Measurements from ENCODE around the gene NPHP1.
"Not testable (repeated sequence)": the region's sequence is repeated elsewhere in the genome, so short reads cannot be mapped to it uniquely, and the experiment has no call there.

Gene NPHP1

DNA sequence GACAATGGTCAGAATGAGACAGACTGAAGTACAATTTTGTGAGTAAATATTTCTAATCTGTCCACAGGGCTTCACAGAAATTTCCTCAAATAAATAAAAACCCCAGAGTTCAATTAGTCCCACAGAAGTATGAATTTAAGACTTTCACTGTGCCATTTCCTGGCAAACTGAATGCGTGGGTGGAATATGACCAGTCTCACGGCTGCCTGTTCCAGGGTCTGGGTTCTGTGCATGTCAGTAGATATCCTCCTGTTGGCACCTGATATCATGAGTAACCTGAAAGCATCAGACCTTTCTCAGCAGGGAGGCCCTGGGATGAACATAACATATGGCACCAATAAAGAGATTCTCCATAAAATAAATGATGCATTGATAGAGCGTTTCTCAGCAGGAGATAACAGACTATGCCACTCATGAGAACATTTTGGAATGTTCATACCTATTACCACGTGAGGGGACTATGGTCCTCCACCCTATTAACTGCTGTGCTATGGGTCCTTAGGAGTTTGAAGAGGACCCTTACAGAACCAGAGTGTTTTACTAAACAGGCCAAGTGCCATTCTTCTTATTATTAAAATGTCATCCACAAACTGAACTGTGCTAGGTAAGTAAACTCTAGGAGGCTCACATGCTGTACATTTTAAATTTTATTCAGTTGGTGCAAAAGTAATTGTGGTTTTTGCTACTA, 78.6 kb downstream of the NPHP1 start:
- no peak for DNase-seq

DNA sequence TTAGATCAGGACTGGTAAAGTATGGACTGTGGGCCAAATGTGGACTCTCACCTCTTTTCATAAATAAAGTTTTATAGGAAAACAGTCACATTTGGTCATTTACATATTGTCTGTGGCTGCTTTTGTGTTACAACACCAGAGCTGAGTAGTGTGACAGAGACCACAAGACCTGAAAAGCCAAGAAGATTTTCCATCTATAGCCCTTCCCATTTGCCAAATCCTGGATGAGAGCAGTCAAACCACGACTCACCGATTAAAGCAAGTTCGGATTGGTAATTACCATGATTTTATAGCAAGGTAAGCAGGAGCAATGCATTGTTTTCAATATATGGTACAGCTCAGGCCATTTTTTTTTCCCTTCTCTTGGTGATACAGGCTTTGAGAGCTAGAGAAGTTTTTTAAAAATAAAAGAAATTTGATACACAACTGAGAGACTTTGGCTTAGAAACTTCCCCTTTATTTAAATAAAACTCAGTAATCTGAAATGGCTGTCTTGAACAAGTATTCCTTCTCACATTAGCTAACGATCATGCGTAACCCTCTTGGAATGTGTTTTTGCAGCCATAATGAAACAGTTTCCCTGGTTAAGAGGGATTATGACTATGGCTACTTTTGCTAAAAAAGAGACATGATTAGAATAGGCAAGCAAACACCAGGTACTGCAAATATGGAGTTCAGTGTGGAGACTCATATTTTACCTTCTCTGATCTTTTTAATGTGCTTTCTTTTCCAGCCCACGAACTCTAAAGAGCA, 79.7 kb downstream of the NPHP1 start:
- DNase-seq, result no peak

DNA sequence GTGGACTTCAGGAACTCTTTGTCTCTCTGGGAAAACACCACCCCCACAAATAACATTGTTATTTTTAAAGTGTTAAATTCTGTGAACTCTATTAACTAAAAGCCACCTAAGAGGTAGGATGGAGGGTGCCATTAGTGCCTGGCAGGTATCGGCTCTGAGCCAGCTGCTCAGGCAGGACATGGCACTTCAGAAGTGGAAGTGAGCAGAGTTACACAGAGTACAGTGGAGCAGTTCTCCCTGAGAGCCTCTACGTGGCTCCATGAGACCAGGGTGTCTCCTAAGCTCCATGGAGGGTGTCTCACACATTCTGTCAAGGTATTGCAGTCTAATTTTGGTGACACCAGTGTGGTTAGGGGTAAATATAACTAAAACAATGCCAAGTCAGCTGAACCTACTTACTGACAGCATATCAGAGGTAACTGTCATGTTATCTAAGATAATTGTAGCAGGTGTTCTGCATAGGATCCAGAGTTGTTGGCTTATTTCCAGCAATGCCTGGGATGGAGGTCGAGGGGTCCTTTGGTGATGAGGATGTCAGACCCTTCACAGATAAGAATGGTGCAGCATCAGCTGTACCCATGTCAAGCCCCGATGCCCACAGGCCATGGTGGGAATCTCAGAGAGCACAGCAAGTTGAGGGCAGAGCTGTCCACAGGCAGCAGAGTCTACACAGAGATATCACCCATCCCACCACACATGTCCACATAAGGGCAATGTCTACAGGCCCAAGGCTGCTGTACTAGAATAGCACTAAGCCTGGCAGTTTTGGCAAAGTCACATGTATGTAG, 80.6 kb downstream of the NPHP1 start:
- no peak for DNase-seq

DNA sequence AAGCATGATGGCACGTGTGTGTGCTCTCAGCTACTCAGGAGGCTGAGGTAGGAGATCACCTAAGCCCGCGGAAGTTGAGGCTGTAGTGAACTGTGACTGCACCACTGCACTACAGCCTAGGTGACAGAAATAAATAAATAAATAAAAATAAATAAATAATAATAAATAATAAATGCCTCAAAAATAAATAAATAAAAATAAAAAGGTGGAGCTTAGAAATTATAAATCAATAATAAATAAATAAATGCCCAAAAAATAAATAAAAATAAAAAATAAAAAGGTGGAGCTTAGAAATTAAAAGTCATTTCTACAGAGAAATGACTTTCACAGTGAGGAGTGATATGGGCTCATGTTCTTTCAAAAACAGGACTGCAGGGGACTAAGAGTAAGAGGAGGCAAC, 83.2 kb downstream of the NPHP1 start:
- DNase-seq, result no peak

DNA sequence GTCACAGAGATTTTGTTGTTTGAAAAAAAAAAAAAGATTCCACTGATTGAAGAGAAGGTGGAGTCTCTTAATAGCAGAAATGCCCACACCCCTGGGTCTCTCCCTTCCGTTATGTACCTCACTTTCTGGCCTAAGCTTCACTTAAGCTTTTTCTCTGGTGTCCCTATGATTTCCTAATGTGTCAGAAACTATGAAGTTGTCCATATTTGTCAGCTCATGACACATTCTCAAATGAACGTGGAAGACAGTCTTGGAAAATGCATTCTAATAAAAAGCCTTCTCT, 83.8 kb downstream of the NPHP1 start:
- no peak for DNase-seq

DNA sequence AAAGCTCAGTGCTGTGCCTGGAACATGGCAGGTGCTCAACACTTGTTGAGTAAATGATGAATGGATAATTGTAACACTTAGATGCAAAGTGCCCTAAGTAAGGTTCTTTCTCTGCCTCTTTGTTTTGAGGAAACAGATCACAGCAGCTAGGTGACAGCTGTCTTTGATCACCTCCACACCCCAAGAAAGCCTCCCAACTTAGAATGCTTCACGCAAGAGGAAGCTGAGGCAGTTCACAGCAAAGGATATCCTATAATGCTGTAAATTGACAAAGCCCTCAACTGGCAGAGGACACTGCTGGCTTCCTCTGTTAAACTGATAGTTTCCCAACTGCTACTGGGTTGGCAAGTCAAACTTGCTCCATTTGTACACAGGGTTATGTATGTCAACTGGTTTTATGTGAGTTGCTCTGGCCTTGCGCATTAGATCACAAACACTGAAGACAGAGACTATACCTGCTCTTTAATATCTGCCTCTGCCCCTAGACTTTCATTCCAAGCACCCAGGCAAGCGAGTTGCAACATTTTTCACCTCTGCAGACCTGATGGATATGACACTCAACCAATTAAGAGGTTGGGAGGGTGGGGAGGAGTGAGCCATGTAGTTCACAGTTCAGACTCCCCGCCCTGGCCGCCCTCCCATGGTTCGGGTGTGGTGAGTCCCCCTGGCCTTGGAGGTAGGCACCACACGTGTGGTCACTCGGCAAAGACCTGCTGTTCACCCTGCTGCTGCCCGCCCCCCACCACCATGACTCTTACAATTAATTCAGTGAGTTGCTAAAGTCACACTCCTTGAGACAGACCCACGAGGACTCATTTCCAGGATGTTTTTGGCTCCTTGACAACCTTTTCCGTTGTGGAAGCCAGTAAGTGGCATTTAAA, 84.4 kb downstream of the NPHP1 start:
- DNase-seq, result no peak

DNA sequence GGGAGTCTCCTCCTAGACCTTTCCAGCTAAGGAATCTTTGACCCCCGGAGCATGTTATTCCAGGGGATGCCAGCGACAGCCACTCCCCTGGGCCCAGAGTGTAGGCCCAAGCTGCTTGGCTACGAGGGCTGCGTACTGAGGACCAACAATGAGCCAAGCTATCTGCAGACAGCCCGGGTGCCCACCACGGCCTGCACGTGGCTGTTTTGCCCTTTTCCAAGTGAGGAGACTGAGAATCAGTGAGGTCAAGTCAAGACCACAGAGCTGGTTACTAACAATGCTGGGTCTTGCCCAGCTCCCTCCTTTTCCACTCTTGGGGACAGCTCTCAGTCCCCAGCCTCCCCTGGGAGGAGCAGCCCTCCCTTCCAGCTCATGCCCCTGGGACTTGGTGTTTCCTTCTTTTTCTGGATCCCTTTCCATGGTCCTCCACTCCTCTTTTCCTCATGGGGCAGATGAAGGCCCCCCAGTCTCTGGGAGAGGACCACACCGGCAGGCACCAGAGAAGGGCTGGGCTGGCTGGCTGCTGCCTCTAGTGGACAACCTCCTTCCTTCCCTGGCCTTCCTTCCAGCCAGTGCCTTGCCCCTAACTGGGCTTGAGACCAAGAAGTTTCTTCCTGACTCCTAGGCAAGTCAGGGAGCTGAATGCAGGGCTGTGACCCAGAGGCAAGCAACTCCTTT, 88.6 kb downstream of the NPHP1 start:
- no peak for DNase-seq

DNA sequence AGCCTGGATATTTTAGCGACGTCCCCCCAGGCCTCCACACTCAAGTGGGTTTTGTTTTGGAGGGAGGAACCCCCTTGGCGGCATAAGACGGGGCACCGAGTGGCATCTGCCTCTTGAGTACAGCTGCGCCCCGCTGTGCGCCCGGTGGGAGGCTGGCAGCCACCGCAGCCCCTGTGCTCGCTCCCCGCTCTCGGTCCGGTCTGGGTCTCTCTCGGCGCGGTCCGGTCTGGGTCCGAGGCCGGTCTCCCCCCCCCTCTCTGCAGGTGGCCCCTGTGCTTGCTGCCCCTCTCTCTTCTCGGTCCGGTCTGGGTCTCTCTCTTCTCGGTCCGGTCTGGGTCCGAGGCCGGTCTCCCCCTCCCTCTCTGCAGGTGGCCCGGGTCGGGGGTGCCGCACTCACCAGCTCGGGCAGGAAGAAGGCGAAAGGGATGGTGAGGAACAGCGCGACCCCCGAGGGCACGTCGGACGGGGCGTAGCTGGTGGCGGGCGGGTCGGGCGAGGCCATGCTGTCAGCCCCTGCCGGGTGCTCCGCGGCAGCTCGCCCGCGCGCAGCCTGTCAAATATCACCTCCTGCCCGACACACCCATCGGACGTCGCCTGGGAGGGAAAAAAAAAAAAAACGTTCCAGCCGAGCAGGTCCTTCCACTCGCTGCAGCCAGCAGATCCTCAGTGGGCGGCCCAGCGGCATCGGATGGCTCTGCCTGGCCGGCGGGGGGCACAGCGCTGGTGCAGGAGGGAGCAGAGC, 89.4 kb downstream of the NPHP1 start, which contains the start of gene MALL:
MALL (minus strand) TSS at position 532 of the 742 bp plus-strand sequence; CDS start at position 502, 30 bp downstream.
- no peak for DNase-seq

DNA sequence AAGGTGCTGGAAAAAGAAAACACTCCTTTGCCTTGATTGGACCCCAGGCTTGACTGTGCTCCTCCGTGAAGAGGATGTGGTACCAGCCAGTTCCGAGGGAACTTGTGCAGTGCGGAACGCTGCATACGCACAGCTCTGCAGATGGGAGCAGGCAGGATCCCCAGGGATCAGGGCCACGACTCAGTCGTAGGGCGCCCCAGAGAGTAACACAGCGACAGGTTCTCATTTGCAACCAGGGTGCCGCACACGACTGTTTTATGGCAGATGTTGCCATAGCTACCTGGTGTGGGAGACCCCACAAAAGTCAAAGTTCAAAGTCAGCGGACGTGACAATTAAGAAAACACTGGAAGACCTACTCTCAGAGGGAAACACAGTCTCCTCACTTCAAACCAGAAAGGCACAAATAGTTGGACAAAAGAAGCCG, 90.0 kb downstream of the NPHP1 start:
- no peak for DNase-seq

DNA sequence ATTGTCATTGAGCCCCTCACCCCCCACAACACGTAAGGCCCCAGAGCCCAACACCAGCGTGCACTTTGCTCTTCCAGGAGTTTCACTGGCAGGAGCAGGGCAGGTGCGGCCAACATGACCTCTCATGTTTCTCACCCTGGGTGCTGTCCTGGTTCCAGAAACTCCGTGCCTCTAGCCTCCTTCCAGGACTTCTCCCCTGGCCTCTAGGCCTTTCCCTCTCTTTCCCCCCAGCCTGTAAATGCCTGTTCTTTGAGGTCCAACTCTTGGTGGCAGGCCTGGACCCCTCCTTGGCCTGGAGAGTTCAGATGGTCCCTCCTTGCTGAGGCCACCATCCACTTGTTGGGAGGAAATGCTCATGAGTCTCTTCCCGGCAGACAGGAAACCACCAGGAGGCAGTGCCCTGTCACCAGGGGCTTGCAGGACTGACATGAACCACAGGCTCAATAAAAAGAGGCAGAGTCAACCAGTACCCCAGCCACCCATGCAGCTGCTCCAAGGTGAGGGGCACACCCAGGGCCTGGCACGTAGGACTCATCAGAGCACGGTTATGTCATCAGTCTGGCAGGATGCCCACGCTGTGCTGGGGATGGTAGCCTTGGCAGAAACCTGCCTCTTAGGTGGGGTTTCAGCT, 90.7 kb downstream of the NPHP1 start:
- DNase-seq, result peak; percentile 19

DNA sequence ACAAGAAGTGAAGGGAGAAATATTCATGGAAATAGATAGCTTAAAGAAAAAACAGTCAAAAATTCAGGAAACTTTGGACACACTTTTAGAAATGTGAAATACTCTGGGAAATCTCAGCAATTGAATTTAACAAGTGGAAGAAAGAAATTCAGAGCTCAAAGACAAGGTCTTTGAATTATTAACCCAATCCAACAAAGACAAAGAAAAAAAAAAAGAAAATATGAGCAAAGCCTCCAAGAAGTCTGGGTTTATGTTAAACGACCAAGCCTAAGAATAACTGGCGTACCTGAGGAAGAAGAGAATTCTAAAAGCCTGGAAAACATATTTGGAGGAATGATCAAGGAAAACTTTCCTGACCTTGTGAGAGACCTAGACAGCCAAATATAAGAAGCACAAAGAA, 96.5 kb downstream of the NPHP1 start:
- not testable (repeated sequence) for DNase-seq

DNA sequence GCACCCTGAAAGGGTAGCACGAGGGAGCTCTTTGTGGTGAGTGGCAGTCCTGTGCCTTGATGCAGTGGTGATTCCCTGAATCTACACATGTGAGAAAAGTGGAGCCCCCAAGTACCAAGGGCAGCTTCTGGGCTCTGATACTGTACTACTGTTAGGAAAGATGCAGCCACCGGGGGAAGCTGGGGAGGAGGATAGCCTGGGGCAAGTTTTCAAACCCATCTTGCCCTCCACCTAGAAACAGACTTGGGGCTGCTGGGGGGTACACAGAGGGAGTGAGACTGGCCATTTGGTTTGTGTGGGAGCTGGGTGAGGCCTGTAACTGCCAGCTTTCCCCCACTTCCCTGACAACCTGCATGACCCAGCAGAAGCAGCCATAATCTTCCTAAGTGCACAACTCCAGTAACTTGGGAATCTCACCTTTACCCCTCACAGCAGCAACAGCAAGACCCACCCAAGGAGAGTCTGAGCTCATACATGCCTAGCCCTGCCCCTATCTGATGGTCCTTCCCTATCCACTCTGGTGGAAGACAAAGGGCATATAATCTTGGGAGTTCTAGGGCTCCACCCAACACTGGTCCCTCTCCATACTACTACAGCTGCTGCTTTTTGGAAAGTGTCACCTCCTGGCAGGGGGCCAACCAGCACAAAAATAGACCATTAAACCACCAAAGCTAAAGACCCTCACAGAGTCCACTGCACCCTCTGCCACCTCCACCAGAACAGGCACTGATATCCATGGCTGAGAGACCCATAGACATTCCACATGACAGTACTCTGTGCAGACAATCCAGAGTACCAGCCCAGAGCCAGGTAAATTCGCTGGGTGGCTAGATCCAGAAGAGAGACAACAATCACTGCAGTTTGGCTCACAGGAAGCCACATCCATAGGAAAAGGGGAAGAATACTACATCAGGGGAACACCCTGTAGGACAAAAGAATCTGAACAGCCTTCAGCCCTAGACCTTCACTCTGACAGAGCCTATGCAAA, 97.4 kb downstream of the NPHP1 start:
- DNase-seq, result no peak

DNA sequence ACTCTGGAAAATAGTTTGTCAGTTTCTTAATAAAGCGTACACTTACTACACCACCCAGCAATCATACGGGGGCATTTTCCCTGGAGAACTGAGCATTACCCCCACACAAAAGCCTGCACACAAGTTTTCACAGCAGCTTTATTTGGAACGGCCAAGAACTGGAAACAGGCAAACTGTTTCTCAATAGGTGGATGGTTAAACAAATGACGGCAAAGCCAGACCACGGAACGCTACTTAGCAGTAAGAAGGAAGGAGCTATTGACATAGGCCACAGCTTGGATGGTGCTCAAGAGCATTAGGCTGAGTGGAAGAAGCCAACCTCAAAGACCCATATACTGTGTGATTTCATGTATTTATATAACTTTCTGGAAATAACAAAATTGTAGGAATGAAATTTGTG, 98.2 kb downstream of the NPHP1 start:
- DNase-seq, result no peak

DNA sequence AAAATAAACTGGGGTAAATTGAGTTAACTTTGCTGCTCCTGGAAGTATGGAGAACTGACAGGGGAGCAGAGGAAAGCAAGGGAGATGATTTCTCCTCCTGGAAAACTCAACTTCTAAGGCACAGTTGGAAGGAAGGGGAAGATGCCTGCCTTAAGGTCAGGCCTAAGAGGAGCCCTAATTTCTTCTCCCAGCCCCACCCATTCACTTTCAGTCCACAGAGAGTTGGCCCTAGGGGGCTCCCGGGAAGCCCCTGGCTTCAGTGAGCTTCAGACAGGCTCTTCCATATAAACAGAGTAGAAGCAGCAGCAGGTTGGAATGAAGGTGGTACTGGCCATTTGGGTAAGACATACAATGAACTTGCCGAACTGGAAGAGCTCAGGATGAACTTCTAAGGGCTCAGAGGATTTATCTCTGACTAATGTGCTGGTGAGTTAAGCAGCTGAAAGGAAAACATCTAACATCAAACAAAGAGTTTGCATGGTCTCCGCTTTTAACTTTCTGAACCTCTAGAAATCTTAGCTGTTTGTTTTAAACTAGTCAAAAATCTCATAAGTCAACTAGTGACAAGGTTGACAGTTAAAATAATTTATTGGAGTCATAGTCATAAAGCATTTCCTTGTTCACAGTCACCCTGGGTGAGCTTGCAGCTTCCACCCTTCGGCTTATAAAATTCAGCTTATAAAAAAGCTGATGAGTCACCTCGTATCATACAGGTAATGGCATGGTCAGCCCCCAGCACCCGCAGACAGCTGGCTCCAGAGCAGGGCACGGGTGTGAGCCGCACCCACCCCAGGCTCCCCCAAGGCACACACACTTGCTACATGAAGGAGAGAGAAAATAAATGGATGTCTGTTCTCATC, 99.0 kb downstream of the NPHP1 start:
- peak; percentile 25 for DNase-seq

DNA sequence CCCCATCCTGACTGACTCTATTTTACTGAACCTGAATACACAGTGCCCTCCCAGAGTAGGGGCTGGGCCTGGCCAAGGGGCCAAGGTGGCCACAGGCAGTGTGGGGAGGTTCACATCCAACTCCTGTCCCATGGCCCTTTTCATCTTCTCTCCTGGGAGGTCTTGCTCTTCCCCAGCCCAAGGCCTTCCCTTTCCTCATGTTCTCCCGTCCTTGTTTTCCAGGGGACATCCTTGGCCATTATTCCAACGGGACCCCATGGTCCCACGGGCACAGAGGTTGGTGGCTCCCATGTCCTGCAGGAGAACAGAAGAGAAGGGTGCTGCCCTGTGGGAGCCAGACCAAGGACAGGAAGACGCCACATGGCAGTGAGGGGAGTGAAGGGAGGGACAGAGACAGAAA, 99.6 kb downstream of the NPHP1 start:
- DNase-seq, result no peak

DNA sequence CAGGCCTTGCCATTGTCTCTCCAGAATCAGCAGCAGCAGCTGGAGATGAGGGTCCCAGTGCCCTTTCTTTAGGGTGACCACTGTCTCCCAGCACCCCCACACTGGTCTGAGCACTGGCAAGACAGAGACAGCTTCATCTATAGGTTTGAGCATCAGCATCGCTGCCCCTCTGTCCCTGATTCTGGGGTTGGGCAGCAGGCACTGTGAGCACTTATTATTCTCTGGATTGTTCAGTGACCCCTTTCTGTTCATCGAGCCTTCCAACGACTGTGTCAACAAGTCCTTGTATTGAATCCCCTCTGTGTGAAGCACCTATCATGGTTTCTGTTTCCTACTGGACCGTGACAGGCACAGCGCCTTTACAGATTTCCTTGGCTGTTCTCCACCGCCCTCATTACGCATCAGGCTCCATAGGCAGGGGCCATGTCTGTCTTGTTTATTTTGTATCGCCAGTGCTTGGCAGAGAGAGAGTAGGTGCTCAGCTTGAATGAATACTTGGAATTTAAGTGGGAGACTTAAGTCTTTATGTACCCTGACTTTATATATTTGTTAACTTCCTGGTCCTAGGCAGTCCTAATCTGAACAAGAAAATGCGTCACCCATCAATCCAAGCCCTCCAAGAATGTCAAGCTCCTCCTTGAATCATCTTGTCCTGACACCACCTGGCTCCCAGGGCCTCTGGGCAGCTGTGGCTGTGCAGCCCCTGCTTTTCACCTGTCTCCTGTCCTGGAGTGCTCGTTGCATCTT, 100.6 kb downstream of the NPHP1 start:
- DNase-seq, result no peak

DNA sequence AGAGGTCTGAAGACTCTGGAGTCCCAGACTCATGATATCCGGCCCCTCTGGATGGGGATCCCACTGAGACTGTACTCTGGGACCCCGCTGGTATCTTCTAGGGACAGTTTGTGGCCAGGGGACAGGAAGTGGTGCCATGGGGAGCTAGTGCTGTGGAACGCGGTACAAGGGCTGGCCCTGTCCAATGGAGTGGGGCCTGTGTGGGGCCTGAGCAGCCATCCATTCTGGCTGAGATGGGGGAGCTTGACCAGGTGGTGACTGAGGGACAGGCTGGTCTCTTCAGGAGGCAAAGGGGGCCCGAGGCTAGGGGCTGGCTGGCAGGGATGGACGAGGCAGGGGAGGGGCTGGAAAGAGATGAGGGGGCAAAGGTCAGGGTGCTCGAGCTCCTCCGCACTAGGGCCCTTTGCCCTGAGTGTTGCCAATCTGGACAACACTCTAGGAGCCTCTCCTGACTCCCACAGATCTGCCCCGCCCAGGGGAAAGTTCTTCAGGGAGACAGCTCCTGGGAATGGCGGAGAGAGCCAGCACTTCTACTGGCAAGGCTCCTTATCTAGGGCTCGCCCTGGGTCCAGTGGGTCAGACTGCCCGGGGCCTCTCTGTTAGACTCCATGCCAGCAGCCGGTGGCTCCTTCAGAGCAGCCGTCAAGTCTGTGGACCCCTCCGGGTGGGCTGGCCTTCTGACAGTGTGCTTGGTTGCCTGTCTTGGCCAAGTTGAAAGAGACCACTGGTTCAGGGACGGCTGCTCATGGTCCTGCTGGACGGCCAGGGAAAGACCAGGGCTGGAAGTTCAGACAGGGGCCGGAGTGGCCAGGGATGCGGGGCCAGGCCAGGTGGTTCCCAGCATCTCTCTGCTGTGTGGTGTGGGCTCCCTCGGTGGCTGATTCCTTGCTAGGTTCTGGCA, 101.5 kb downstream of the NPHP1 start:
- DNase-seq, result no peak

Measured in stimulated activated CD4-positive, alpha-beta T cell treated with anti-CD3 and anti-CD28 coated beads, Interleukin-15, amount 100 ng/mL, for 24 hours (primary cell).